ENCODE measurements around the gene YY1.
"Not testable (repeated sequence)": the region's sequence is repeated elsewhere in the genome, so short reads cannot be mapped to it uniquely, and the experiment has no call there.

YY1 gene

GRCh38 chr14:100282766-100283419 is 43.9 kb downstream of the YY1 start:
- no peak for DNase-seq (ENCODE audit: low read depth)
- no peak for TF ChIP-seq CTCF (IDR thresholded peaks at IDR 0.05; ENCODE audit: low read depth, low read length, missing control alignments)
- in situ Hi-C loops (cut with HindIII; ENCODE audit: low sequenced_read_pairs), result loop anchor here (5.0 kb wide), 1 partner anchor 46 kb away; the partner anchor contains the start of gene YY1
- H3K4me3 ChIP-seq (ENCODE audit: low read depth, low read length), result no peak overlapping the region

DNA sequence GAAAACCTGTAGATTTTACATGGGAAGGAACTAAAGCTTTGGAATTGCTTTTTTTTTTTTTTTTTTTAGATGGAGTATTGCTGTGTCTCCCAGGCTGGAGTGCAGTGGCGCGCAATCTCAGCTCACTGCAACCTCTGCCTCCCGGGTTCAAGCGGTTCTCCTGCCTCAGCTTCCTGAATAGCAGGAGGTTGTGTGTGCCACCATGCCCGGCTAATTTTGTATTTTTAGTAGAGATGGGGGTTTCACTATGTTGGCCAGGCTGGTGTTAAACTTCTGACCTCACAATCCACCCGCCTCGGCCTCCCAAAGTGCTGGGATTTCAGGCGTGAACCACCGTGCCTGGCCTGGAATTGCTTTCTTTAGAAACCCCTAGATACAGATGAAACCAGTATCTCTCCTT is 44.5 kb downstream of the YY1 start:
- DNase-seq (ENCODE audit: low read depth); H3K4me3 ChIP-seq (ENCODE audit: low read depth, low read length): not testable (repeated sequence)
- in situ Hi-C loops (cut with HindIII; ENCODE audit: low sequenced_read_pairs), result loop anchor here (5.0 kb wide), 1 partner anchor 46 kb away; the partner anchor contains the start of gene YY1

GRCh38 chr14:100283984-100284881 is 45.3 kb downstream of the YY1 start:
- no peak for DNase-seq (ENCODE audit: low read depth)
- in situ Hi-C loops (cut with HindIII; ENCODE audit: low sequenced_read_pairs), result loop anchor here (5.0 kb wide), 1 partner anchor 47 kb away; the partner anchor contains the start of gene YY1
- H3K4me3 ChIP-seq (ENCODE audit: low read depth, low read length), result no peak overlapping the region
- no peak for TF ChIP-seq CTCF (IDR thresholded peaks at IDR 0.05; ENCODE audit: low read depth, low read length, missing control alignments)

- in situ Hi-C loops (cut with HindIII; ENCODE audit: low sequenced_read_pairs), result no loop called here
- DNase-seq (ENCODE audit: low read depth), result no peak
- H3K4me3 ChIP-seq (ENCODE audit: low read depth, low read length), result peak overlapping the region; percentile 61
- peak; percentile 79 for TF ChIP-seq CTCF (IDR thresholded peaks at IDR 0.05; ENCODE audit: low read depth, low read length, missing control alignments)
These were observed 46.3 kb downstream of the YY1 start for GRCh38 chr14:100285021-100285912.

DNA sequence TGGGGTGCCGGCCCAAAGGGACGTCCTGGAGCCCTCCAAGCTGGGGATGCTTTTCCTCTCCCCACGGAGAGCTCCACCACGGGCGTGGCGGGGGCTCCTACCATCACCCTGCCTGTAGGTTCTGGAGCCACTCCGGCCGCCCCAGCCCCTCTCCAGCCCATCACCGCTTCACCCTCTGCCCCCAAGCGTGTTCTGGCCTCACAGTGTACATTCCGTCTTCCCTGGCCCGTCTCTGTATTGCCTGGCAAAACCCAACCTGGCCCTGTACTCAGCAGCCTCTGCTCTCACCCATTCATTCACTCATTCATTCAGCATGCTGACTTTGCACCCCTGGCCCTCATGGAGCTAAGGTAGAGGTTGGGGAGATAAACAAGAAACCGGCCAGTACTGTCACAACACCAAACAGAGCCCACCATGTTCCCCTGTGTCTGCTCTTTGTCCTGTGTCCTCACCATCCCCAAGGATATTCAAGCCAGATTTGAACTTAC is 47.0 kb downstream of the YY1 start:
- in situ Hi-C loops (cut with HindIII; ENCODE audit: low sequenced_read_pairs), result no loop called here
- peak overlapping the region; percentile 61 for H3K4me3 ChIP-seq (ENCODE audit: low read depth, low read length)
- TF ChIP-seq CTCF (IDR thresholded peaks at IDR 0.05; ENCODE audit: low read depth, low read length, missing control alignments), result no peak
- DNase-seq (ENCODE audit: low read depth), result no peak

DNA sequence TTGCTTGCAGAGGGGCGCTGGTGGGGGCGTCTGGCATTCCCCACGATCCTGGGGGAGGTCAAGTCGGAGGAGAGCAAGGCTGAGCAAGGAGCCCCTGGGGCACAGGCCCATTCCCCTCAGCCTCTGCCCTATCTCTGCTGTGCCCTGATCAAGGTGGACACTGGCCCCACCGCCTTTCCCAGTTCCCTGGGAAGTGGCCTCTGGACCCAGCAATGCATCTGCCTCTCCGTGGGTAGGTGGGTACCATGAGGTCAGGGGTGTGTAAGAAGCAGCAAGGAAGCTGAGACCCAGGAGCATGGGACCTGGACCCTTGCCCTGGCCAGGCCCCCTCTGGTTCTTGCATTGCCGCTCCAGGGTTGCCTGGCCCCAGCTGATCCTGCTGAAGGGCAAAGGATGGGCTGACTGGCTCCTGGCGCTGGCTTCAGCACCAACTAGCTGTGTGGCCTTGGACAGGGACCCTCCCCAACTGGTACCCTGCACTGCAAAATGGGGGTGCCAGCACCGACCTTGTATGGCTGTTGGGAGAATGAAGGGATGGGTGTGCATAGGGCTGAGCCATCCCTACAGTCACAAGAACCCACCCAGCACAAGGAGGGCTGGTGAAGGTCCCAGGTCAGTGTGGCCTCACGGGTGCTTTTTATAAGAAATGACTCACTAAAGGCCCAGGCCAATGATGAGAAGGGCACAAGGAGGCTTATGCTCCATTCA is 47.7 kb downstream of the YY1 start:
- no peak overlapping the region for H3K4me3 ChIP-seq (ENCODE audit: low read depth, low read length)
- in situ Hi-C loops (cut with HindIII; ENCODE audit: low sequenced_read_pairs), result no loop called here
- TF ChIP-seq CTCF (IDR thresholded peaks at IDR 0.05; ENCODE audit: low read depth, low read length, missing control alignments), result no peak
- no peak for DNase-seq (ENCODE audit: low read depth)

Data from astrocyte of the cerebellum (primary cell).